ENCODE results near the gene LSS.
A peak's percentile ranks its signal among the peaks of the same experiment; 100 is the strongest.

LSS gene

GRCh38 chr21:46228345-46229051 lies at the start of gene LSS:
TSS of gene LSS (minus strand) at chr21:46228774. CDS start at chr21:46228745, 29 bp downstream.
- peak; percentile 92 to 98 (median 94) for DNase-seq

- DNase-seq = no peak
Observed at GRCh38 chr21:46274797-46275390, 46.3 kb upstream of the LSS start.

- no peak for DNase-seq
Observed at GRCh38 chr21:46273341-46273740, 44.8 kb upstream of the LSS start.

DNA sequence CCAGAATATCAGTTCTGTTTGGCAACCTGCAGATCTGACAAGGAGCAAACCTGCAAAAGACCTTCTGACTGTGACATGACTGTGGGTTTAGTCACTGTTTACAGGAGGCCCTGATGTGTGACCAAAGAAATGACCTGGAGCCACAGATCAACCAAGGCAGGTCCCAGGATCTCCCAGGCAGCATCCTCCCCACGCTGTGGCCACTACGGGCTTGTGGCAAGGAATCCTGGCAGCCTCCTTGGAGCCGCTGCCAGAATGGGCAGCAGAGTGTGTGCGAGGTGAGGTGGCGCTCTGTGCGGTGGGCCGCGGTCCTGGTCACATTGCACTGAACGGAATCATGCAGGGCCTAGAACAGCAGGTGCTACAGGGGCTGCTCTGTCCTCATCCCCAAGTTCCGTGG lies 40.9 kb upstream of the LSS start:
- DNase-seq = no peak

GRCh38 chr21:46268371-46268770 lies 39.8 kb upstream of the LSS start:
- DNase-seq = no peak

DNA sequence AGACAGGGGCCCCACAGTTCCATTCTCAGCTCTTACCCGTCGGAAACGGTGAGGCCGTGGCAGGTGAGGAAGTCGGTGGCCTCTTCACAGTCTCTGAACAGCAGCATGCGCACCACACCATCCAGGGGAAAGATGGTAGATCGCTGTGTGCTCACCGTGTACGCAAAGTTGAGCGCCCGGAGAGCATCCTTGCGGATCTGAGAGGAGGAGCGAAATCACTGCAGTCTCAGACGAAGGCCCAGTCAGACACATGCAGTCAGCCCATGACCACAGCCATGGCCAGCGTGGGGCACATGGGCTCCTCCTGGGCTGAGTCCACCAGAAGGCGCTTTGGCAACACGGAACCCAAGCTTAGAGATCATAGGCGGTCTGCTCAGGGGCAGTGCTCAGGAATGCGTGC lies 38.4 kb upstream of the LSS start:
- no peak for DNase-seq

GRCh38 chr21:46265736-46266525 lies 37.4 kb upstream of the LSS start:
- DNase-seq = no peak

DNA sequence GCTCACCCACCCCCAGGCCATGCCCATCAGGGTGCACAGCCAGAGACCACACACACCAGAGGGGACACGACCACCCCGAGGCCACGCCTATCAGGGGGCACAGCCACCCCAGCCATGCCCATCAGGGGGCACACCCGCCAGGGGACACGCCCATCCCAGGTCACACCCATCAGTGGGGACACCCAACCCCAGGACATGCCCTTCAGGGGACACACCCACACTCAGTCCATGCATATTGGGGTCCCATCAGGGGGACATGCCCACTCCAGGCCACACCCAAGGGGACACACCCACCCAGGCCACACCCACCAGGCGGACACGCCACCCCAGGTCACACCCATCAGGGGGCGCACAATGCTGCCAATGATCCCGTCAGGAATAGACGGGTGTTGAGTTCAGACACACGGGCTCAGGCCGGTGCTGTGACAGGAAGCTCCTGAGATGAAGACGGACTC lies 36.1 kb upstream of the LSS start:
- DNase-seq = peak in 1 of 6 experiments; percentile 1

GRCh38 chr21:46264046-46264689 lies 35.6 kb upstream of the LSS start:
- no peak for DNase-seq

DNA sequence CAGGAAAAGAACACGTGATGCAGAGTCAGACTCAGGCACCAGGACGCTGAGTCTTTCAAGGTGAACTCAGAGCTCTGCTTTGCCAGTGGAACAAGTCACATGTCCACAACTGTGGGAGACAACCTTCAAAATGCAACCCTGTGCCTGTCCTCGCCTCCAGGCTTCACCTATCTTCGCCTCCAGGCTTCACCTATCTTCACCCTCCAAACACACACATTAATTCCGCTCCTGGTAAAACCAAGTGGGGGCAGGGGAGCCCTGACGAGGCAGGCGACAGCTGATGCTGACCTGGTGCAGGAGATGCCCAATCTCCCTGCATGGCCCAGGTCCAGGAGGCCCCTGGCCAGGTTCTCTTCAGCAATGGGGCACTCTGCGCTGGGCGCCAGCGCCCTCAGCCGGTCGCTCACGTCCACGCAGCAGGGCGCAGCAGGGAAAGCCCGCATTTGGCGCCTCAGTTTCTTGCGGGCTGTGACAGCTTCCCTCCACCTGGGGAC lies 28.0 kb upstream of the LSS start:
- no peak for DNase-seq

- no peak for DNase-seq
Observed at GRCh38 chr21:46255758-46256337, 27.3 kb upstream of the LSS start.

DNA sequence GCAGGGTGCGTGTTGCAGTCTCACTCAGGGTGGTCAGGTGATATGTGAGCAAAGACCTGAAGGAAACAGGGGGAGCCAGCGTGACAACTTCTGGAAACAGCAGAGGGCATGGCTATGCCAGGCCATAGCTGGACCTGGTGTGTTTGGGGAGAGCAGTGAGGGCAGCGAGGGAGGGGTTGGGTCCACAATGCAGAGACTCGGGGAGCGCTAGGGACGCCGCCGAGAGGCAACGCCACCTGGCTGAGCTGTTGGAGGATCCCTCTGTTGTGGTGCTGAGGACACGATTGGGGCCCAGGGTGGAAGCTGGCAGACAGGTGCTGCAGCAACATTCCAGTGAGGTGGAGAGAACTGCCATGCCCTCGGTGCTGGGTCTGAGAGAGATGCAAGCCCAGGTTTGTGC lies 26.6 kb upstream of the LSS start:
- no peak for DNase-seq

DNA sequence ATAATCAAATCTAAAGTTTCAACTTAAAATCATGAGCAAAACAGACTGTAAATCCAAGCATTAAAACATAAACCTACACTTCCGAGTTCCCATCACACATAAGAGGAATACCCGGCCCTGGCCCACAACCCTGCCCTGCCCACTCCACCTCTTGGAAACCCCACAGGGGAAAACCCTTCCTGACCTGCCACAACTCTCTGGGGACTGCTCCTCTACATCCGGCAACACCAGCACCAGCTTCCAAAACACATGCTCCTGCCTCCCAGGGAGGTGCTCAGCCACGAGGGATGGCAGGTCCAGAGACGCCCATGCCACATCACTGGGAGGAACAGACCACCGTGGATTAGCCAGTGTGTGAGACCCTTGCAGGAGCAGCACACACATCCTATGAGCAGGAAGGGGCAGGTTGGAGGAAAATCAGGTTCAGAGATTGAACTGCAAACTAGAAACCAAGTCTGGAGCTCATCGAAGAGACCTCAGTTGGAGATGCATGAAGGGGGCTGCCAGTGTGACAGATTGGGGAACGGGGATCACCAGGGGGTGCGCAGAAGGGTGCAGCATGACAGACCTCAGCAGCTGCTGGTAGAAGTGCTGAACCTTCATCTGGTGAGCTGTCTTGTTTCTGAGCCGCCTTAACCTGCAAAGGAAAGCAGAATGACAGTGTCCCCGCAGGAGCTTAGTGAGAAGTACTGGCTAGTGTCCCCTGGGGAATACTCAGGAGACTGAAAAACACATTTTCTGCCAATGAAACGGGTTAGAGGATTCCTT lies 25.8 kb upstream of the LSS start:
- DNase-seq = no peak

DNA sequence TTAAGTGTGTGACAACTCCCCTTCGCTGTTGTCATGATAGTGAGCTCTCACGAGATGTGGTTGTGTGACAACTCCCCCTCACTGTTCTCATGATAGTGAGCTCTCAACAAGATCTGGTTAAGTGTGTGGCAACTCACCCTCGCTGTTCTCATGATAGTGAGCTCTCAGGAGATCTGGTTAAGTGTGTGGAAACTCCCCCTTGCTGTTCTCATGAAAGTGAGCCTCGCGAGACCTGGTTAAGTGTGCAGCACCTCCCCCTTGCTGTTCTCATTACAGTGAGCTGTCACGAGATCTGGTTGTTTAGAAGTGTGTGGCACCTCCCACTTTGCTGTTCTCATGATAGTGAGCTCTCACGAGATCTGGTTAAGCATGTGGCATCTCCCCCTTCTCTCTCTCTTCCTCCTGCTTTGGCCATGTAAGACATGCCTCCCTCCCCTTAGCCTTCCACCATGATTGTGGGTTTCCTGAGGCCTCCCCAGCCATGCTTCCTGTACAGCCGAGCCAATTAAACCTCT lies 25.1 kb upstream of the LSS start:
- DNase-seq = peak in 2 of 6 experiments; percentile 20 to 39

DNA sequence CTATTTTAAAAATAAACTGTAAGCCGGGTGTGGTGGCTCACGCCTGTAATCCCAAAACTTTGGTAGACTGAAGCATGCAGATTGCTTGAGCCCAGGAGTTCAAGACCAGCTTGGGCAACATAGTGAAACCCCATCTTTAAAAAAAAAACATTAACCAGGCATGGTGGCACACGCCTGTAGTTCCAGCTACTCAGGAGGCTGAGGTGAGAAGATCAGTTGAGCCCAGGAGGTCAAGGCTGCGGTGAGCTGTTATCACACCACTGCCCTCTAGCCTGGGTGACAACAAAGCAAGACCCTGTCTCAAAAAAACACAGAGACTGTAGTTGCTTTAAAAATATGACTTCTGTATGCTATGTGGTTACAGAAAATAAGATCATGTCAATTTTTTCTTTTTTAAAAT lies 24.3 kb upstream of the LSS start:
- no peak for DNase-seq

GRCh38 chr21:46250146-46250725 lies 21.7 kb upstream of the LSS start:
- DNase-seq = no peak

- no peak for DNase-seq
Observed at GRCh38 chr21:46248827-46249226, 20.3 kb upstream of the LSS start.

DNA sequence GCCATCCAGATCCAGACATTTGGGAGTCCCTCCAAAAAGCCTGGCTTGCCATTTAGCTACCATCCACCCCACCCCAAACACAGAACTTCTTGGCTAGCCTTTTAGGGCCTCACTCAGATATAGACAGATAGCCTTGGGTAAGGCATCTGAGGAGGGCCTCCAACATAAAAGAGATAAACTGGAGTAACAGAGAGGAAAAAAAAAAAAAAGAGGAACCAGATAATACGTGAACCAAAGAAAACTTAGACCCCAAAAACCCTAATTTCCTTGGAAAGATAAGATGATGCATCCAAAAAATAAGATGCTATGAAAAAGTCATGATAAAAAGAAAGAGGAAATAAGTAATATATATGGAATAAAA lies 19.8 kb upstream of the LSS start:
- no peak for DNase-seq

- no peak for DNase-seq
Observed at GRCh38 chr21:46247699-46248421, 19.3 kb upstream of the LSS start.

DNA sequence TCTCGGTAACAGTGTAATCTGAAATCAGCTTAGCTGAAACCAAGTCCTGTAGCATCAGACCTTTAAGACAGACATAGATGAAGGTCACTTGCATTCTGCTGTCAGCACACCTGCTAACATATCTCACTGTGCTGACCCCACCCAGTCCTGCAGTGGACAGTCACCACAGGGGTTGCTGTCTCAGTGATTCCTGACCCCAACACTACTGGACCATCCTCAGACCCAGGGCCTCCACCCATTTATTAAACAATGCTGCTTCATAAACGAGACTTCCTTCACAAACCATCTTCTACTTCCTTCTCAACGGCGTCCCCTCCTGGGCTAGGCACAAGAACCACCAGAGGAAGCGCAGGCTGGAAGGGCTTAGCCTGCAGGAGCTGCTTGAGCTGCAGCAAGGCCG lies 17.8 kb upstream of the LSS start:
- DNase-seq = no peak
